Measurements from ENCODE around the gene SGSM2. TPM values are rescaled to one million over a fixed set of nuclear protein-coding genes. Genes with fewer than 3 reads are reported as not detected.
A peak's percentile ranks its signal among the peaks of the same experiment; 100 is the strongest.

Gene SGSM2
- polyA plus RNA-seq, 1 donor (not counting 4 experiments of a cell fraction or from before 2014, with no cell fraction given) = 16.4 TPM

- Histone ChIP-seq H3K36me3 (ENCODE audit: control insufficient read depth in 2 of 2, extremely low read depth in 1 of 2, insufficient read depth in 2 of 2, low read length in 2 of 2) (peaks cover 0 to 3% of the 10 kb centered on the region in 2 experiments), H3K4me1 (ENCODE audit: control insufficient read depth, extremely low read depth, insufficient read depth, low read length) (peaks cover 38% of the 10 kb centered on the region), H2AFZ (ENCODE audit: control insufficient read depth, low read length) (no peak overlapping the region), H3K79me2 (ENCODE audit: control insufficient read depth, insufficient read depth, low read length) (peaks cover 35% of the 10 kb centered on the region), H3K9me1 (ENCODE audit: control insufficient read depth, extremely low read depth, insufficient read depth, low read length) (no peaks in the 10 kb centered on the region), H4K20me1 (ENCODE audit: control insufficient read depth, extremely low read depth, insufficient read depth, low read length) (no peaks in the 10 kb centered on the region), H3K4me3 (ENCODE audit: control insufficient read depth in 2 of 3, extremely low read depth in 1 of 3, insufficient read depth in 2 of 3, low read depth in 1 of 3, low read length in 3 of 3) (peak overlapping the region; percentile 13 to 48 (median 48)), H3K27ac (ENCODE audit: control insufficient read depth, insufficient read depth, low read length) (peak overlapping the region; percentile 78), H3K9me3 (ENCODE audit: control insufficient read depth, low read depth, low read length) (no peaks in the 10 kb centered on the region), H3K9ac (ENCODE audit: control insufficient read depth, extremely low read depth, insufficient read depth, low read length) (peak overlapping the region; percentile 59), H3K27me3 (ENCODE audit: control insufficient read depth, extremely low read depth, insufficient read depth, low read length) (no peaks in the 10 kb centered on the region), H3K4me2 (ENCODE audit: control insufficient read depth, extremely low read depth, insufficient read depth, low read depth, low read length) (peak overlapping the region; percentile 69)
- FAIRE-seq (no peak), DNase-seq (ENCODE audit: low read depth, low spot score) (no peak)
- TF ChIP-seq CTCF (optimal IDR thresholded peaks at IDR 0.05 in 1 of 3, IDR thresholded peaks at IDR 0.05 in 1 of 3, conservative IDR thresholded peaks at IDR 0.05 in 1 of 3; ENCODE audit: extremely low read depth in 1 of 3, insufficient read depth in 2 of 3, low read length in 3 of 3) = no peak
- TF ChIP-seq EZH2 (IDR thresholded peaks at IDR 0.05; ENCODE audit: low read length) = no peak
- dilution Hi-C loops (cut with MboI; ENCODE audit: extremely low pct_ligation_motif_present, low sequenced_read_pairs) = no loop called here
Measured at GRCh38 chr17:2396192-2396567, 58.9 kb downstream of the SGSM2 start.

GRCh38 chr17:2396568-2397246 lies 59.4 kb downstream of the SGSM2 start:
- no peak for DNase-seq (ENCODE audit: low read depth, low spot score)
- Histone ChIP-seq H3K9ac (ENCODE audit: control insufficient read depth, extremely low read depth, insufficient read depth, low read length) (peak overlapping the region; percentile 59), H3K79me2 (ENCODE audit: control insufficient read depth, insufficient read depth, low read length) (peaks cover 35% of the 10 kb centered on the region), H2AFZ (ENCODE audit: control insufficient read depth, low read length) (no peak overlapping the region), H3K27me3 (ENCODE audit: control insufficient read depth, extremely low read depth, insufficient read depth, low read length) (no peaks in the 10 kb centered on the region), H3K4me1 (ENCODE audit: control insufficient read depth, extremely low read depth, insufficient read depth, low read length) (peaks cover 38% of the 10 kb centered on the region), H3K9me1 (ENCODE audit: control insufficient read depth, extremely low read depth, insufficient read depth, low read length) (no peaks in the 10 kb centered on the region), H3K36me3 (ENCODE audit: control insufficient read depth in 2 of 2, extremely low read depth in 1 of 2, insufficient read depth in 2 of 2, low read length in 2 of 2) (peaks cover 0 to 2% of the 10 kb centered on the region in 2 experiments), H3K9me3 (ENCODE audit: control insufficient read depth, low read depth, low read length) (no peaks in the 10 kb centered on the region), H3K27ac (ENCODE audit: control insufficient read depth, insufficient read depth, low read length) (peak overlapping the region; percentile 78), H3K4me3 (ENCODE audit: control insufficient read depth in 2 of 3, extremely low read depth in 1 of 3, insufficient read depth in 2 of 3, low read depth in 1 of 3, low read length in 3 of 3) (peak overlapping the region; percentile 13 to 48 (median 48)), H4K20me1 (ENCODE audit: control insufficient read depth, extremely low read depth, insufficient read depth, low read length) (no peaks in the 10 kb centered on the region), H3K4me2 (ENCODE audit: control insufficient read depth, extremely low read depth, insufficient read depth, low read depth, low read length) (peak overlapping the region; percentile 69)
- FAIRE-seq = peak; percentile 79
- dilution Hi-C loops (cut with MboI; ENCODE audit: extremely low pct_ligation_motif_present, low sequenced_read_pairs) = no loop called here
- TF ChIP-seq CTCF (optimal IDR thresholded peaks at IDR 0.05 in 1 of 3, IDR thresholded peaks at IDR 0.05 in 1 of 3, conservative IDR thresholded peaks at IDR 0.05 in 1 of 3; ENCODE audit: extremely low read depth in 1 of 3, insufficient read depth in 2 of 3, low read length in 3 of 3) = no peak
- TF ChIP-seq EZH2 (IDR thresholded peaks at IDR 0.05; ENCODE audit: low read length) = no peak

Measured in keratinocyte (primary cell).